Stimulated activated CD4-positive, alpha-beta T cell treated with anti-CD3 and anti-CD28 coated beads, Interleukin-4, amount 100 ng/mL, for 48 hours (primary cell): Measurements from ENCODE around the gene PIK3R2.
"Not testable (repeated sequence)": the region's sequence is repeated elsewhere in the genome, so short reads cannot be mapped to it uniquely, and the experiment has no call there.

Source experiments
- DNase-seq, 2 donors: peaks; one replicate each; pipeline ENCODE4 v3.0.0-alpha.2; 2020; ENCODE audit warnings: low read depth in 2 of 2

PIK3R2 gene

DNA sequence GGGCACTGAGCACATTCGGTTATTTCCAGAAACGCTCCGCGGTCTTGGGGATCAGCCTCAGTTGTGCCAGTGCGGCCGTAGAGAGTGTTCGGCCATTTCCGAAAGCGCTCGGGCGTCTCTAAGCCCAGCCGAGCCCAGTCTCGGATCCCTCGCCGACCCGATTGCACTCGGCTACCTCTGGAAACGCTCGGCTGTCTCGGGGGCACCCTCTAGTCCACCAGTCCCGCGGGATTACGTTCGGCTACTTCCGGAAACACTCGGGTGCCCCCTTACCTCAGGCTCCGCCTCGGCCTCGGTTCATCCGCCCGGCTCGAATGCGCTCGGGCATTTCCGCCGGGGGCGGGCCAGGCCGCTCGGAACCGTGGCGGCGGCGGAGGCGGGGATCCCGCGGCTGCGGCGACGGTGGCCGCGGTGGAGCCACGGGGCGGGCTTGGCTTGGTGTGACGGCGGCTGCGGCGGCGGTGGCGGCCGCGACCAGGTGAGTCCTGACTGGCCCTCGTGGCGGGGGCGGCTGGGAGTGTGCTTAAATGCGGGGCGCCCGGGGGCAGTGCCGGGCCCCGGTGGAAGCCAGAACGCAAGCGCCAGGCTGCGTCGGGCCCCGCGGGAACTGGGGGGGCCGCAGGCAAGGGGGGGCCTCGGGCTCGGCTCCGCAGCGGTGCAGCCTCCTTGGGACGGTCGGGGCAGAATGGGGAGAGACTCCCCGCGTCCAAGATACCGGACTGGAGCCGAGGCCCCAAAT, at the start of gene PIK3R2:
TSS of gene PIK3R2 (plus strand) at position 347 of the 739 bp plus-strand sequence. CDS start 2,717 bp downstream, outside the sequence.
- peak; percentile 100 for DNase-seq

DNA sequence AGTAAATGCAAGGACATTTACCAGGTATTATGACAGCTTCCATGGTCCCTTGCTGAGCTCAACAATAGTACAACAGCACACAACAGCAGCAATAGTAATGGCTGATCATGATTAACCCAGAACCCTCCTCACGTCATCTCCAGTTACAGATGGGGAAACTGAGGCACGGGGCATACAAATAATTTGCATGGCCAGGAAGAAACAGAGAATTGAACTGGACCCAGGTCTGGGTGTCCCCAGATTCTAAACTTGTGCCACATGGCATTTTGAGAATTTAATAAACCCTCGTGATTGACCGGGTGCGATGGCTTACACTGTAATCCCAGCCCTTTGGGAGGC, 48.2 kb upstream of the PIK3R2 start:
- no peak for DNase-seq

DNA sequence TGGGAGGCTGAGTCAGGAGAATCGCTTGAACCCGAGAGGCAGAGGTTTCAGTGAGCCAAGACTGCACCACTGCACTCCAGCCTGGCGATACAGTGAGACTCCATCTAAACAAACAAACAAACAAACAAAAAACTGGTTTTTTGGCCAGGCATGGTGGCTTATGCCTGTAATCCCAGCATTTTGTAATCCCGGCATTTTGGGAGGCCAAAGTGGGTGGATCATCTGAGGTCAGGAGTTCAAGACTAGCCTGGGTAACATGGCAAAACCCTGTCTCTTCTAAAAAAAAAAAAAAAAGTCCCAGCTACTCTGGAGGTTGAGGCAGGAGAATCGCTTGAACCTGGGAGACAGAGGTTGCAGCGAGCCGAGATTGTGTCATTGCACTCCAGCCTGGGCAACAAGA, 47.7 kb upstream of the PIK3R2 start:
- DNase-seq = not testable (repeated sequence)

DNA sequence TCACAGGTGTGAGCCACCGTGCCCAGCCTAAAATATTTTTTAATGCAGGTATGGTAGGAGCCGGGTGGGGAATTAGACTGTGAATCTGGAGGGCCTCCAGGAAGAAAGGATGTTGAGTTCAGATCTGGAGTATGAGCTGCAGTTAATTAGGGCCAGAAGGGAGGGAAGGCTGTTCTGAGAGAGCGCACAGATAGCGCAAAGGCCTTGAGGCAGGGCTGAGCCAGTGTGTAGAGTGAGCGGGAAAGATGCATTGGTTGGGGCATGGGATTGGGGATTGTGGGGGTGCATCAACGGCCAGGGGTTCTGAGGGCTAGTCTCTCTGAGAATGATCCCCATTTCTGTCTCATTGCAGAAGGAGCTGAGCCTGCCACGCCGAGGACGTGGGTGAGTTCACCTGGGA, 45.7 kb upstream of the PIK3R2 start:
- DNase-seq = no peak

DNA sequence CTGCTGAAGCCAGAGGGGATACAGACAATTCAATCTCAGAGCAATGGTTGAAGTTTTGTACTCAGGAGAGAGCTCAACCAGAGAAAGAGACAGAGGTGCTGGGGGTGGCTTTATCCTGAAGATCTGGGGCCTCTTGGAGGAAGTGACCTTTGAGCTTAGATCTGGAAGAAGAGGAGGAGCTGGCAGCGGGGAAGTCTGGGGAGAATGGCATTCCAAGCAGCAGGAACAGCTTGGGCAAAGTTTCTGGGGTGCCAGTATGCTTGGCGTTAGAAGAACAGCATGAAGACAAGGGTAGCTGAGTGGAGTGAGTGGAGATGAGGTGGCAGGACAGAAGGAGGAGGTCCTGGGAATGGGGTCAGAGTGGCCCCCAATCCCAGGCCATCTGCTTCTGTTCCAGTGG, 44.1 kb upstream of the PIK3R2 start:
- DNase-seq = no peak

DNA sequence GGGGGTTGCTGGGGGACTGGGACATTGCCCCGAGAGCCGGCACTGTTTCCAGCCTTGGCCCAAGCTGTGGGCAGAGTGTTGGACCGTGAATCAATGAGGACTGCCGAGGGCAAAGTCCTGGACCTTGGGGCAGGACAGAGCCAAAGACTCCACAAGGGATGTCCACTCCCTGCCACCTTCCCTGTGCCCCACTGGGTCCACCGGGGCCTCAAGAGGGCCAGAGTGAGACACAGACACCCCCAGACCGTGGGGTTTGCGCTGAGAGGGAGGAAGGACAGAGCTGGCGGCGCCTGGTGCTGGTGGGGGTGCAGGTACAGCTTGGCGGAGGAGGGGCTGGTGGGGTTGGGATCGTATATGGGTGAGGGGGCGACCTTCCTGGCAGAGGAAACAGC, 43.6 kb upstream of the PIK3R2 start:
- no peak for DNase-seq

DNA sequence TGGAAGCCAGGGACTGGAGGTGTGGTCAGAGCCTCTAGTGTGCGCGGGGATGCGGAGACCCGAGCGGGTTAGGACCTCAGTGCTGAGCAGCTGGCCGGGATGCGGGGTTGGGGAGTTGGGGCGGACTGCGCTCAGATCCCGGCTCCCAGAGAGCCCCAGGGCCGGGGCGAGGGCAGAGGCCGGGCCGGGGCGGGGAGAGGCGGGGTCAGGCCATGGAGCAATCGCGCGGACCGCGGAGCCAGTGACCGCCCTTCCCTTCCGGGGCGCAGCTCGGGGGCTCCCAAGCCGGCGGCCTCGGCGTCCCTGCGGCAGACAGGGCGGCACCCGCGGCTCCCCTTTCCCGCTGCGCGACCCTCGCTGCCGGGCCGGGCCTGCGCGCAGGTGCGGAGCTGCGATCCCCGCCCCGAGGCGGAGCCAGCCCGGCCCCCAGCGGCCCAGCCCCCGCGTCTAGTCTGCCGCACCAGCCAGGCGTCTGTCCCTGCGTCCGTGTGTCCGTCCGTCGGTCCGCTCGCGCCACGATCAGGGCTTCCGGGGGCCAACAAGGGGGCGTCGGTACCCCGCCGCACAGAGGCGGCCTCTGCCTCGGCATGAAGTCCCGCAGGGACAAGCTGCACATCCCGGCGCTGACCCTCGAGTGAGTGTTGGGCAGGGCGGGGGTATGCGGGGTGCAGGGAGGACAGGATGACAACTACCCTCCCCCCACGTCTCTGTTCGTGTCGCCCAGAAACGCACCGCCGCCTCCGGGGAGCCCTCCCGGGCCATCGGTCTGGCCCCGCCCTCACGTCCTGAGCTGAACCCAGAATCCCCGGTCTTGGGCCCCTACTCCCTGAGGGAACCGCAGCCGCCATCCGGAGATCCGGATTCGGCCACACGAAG, 43.0 kb upstream of the PIK3R2 start:
- DNase-seq = peak in 1 of 2 donors; percentile 56

DNA sequence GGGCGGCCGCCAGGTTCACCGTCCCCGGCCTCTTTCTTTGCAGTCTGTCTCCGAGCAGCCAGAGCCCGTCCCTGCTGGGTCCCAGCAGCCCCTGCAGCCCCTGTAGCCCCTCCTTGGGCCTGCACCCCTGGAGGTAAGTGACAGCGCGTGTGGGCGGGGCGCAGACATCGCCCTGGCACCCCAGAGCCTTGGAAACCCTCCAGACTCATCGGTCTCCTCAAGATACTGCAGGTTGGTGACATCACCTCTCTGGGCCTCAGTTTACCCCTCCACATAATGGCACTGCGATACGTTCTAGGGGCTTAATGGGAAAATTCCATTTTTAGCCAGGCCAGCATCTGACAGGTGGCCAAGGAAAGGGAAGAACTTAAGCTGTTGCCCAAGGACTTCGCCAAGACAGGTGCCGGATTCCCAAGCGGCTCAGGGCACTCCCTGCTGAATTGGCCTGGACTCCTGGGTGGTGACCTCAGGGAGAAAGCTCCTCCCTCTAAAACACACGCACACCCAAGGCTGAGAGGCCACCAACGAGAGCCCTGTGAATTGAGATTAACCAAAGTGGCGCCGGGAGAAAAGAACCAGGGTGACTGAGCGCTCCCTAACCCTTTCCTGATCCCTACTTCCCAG, 42.2 kb upstream of the PIK3R2 start:
- DNase-seq = no peak

DNA sequence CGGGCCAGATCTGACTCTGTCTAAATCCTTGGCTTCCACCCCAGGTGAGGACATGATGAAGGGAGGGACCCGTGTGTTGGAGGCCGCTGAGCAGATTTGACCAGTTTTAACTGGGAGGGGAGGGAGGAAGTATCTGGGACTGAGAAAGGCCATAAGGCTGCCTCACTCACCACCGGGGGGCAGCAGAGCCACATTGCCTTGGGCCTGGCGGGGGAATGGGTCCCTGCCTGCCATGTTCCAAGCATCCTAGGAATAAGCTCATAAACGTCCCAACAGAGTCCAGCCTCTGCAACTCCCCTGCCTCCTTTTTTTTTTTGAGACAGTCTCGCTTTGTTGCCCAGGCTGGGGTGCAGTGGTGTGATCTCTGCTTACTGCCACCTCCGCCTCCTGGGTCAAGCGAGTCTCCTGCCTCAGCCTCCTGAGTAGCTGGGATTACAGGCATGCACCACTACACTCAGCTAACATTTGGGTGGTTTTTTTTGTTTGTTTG, 39.9 kb upstream of the PIK3R2 start:
- DNase-seq = peak; percentile 72 to 78

DNA sequence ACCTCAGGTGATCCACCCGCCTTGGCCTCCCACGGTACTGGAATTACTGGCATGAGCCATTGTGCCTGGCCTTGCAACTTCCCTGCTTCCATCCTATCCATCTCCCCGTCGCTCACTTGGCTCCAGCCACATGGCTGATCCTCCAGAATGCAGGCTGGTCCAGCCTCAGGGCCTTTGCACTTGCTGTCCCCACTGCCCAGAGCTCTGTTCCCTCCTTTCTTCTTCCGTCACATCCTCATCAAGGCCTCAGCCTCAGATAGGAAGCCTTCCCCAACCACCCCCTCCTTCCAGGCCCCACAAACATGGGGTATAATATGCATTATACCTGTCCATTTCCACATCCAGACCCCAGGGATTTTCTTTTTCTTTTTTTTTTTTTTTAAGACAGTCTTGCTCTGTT, 39.1 kb upstream of the PIK3R2 start:
- DNase-seq = no peak

DNA sequence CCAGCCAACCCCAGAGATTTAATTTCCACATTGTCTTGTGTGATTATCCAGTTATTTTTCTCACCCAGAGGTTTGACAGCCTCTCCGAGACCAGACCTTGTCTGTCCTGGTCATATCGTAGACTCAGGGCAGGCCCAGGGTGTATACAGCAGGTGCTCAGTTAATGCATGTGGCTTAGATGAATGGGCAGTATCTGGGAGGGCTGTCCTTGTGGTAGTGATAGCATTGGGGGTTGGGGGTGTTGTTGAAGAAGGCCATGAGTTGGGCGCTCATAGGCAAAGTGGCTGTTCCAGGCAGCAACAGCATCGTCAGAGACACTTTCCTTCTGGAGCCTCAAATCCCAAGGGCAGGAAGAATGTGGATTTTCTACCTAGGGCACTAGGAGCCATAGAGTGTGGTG, 38.5 kb upstream of the PIK3R2 start:
- DNase-seq = no peak

DNA sequence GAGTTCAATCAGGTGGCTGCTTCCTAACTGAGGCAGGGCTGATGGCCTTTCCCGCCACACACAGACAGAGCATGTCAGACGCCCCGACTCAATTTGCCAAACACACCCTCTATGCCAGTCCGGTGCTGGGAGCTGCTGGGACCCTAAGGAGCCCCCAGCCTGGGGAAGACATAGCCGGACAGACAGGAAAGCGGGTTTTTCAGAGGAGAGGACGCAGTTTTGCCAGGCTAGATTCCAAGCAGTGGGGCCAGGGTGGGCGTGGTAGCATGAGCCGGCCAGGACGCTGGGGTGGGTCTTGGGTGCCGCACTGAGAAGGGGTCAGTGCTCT, 35.6 kb upstream of the PIK3R2 start:
- no peak for DNase-seq

DNA sequence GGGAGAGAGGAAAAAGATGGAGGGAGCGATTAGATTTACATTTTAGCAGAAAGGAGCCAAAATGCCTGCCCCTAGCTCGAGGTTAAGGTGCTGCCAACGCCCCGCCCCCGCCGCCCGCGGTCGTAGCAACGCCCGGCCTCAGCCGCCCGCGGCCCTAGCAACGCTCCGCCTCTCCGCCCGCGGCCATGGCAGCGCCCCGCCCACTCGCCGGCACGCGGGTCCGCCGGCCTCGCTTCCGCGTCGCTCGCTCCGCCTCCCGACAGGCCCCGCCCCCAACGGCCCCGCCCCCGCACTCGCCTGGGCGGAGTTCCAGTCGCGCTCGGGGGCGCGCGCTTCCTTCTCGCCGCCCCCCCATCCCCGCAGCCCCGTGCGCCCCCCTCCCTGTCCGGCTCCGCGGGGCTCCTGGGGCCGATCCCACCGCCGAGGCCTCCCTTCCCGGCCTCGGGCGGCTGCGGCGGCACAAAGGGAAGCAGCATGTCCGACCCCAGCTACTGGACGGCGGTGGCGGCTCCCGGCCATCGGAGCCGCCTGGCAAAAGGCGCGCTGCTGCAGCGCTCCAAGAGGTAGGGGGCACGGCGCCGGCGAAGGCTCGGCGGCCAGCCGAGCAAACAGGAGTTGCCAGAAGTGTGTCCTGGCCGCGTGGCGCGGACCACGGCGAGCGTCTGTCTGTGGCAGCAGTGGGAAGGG, 35.1 kb upstream of the PIK3R2 start:
- peak; percentile 93 to 94 for DNase-seq

DNA sequence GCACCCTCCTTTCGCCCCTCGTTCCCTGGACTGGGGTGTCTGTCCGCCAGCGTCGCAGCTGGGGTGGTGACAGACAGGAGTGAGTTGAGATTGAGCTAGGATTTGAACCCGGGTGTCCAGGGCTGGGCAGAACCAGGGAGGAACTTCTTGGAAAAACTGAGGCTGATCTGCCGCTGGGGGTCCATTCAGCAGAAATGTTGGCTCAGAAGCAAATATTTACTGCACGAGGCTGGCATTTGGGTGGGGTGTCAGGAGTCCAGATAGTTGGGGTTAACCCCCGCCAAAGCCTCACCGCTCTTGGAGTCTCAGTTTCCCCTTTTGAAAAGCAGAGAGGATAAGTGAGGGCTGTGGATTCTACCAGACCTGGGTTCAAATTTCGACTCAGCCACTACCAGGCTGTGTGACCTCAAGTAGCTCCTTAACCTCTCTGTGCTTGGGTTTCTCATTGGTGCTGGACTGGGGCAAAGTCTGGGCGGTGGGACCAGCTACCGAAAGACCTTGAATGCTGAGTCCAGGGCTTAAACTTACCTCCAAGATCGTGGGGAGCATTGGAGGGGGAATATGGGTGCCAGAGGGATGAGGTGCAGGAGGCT, 34.4 kb upstream of the PIK3R2 start:
- no peak for DNase-seq

DNA sequence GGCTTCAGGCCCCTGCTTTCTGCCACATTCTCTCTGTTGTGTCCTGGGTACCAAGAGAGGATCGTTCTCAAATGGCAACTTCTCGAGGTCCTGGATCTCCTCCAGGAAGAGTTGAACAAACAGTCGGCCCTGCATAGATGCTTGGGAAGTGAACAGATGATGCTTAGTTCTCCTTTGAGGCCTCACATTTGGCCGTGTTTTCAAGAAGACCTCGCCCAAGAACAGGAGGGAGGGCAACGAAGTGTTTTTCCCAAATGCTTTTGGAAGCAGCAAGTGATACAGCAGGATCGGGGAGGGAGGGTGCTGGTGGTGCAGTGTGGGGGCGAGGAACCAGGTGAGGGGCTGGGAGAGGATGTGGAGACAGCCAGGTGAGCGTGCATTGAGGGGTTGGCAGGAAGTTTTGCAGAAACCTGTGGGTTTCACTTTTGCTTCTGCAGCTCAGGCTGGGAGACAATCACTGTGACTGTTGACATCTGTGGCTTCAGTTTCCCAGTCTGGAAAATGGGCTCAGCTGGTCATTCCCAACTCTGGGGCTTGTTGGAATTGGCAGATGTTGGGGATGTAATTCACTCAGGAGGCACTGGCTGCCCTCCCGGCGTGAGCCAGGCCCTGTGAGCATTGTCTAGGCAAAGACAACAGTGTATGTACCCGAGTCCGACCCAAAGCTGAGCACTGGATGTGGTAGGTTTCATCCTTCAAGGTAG, 33.8 kb upstream of the PIK3R2 start:
- no peak for DNase-seq

DNA sequence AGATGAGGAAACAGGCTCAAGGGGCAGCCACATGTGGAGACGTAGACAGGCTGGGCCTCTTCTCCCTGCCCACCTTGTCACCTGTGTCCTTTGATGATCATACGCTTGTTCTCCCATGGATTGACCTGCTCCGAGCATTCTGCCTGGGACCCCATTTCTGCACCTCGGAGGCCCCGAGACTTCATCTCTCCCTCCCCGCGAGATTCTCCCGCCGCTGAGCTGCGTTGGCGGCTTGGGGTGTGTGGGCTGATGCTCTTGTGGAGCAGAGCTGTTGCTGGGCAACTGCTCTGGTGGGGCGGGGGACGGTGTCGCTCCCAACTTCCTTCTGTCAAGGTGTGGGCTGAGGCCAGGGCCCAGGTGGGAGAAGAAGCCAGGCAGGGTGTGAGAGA, 33.3 kb upstream of the PIK3R2 start:
- DNase-seq = peak in 1 of 2 donors; percentile 37

DNA sequence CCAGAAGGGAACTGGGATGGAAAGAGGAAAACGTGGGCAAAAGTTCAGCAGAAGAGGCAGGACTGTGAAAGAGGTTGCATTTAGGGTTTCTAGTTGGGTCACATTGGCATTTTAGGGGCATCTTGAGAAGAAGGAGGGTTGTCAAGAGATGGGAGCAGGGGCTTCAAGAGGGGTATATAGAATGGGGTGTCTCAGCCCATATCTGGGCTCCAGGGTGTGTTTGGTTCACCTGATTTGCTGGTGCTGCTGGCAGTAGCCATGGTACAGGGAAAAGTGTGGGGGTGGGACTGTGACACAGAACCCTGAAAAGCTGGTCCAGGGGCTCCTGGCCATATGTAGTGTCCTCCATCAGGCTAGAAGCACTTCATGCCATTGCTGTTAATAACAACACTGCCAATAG, 32.8 kb upstream of the PIK3R2 start:
- no peak for DNase-seq

DNA sequence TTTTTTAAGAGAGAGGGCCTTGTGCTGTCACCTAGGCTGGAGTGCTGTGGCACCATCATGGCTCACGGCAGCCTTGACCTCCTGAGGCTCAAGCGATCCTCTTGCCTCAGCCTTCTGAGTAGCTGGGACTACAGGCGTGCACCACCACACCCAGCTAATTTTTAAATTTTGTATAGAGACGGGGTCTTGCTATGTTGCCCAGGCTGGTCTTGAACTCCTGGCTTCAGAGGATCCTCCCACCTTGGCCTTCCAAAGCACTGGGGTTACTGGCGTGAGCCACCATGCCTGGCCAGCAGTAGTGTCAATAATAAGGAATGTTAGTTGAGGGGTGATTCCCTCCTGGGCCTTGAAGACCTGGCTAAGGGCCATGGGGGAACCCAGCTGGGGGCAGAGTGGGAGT, 31.8 kb upstream of the PIK3R2 start:
- DNase-seq = no peak

DNA sequence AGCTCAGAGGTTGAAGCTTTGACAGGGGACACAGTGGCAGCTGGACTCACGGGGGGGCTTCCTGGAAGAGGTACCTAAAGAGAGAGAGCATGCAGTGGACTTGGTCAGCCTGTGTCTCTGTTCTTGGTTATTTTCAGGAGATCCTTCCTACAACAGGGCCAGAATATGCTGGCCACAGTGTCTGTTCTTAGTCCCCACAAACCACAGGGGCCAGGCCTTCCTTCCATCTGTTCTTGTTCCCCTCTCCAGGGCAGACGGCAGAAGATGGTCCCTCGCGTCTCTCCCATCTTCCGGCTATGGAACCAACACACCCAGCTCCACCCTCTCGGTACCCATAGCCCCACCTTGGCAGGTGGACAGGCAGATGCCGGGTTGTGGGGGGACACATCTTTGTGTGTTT, 30.5 kb upstream of the PIK3R2 start:
- DNase-seq = no peak

DNA sequence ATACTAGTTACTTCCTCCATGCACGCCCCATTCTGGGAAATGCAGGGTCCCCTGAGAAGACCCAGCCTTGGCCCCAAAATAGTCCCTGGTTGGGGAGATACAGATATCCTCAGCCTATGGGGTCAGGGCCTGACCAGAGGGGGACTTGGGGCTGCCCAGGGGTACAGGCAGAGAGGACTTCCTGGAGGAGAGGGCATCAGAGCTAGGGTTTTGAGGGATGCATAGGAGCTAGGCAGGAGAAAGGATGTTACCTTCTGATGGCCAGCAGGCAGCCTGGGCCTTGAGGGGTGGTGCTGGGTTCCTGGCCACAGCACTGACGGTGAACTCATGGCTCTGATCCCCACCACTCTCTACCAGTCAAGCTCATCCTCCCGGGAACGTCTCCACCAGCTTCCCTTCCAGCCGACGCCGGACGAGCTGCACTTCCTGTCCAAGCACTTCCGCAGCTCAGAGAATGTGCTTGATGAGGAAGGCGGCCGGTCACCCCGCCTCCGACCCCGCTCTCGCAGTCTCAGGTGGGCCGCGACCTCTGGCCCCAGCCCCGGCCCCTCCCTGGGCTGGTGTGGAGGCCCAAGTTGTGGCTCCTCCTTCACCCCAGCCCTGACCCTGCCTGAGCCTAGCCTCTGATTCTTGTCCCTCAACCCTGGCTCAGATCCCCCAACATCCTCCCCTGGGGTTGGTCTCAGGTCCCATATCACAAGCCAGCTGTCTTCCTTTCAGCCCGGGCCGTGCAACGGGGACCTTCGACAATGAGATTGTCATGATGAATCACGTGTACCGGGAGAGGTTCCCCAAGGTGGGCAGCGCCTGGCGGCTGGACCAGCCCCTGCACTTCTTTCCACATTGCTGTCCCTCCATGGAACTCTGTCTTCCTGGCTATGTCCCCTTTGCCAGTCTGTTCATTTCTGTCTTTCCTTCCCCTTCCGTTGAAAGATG, 29.8 kb upstream of the PIK3R2 start:
- DNase-seq = no peak
